GM20000 (cell line): ENCODE data around the gene PCLO.

Source experiments
- DNase-seq: peaks from one replicate; pipeline ENCODE4 v3.0.0; 2012; ENCODE audit warnings: low spot score
- TF ChIP-seq, protein P1 (sequence below): IDR thresholded peaks from 2 replicates; pipeline ENCODE4 v1.5.1; 2012; ENCODE audit warnings: mild to moderate bottlenecking, control low read depth; ENCODE audit errors: extremely low read depth, missing control alignments

Gene PCLO

GRCh38 chr7:82964150-82964882 is 198.4 kb downstream of the PCLO start:
- TF ChIP-seq, protein P1, sequence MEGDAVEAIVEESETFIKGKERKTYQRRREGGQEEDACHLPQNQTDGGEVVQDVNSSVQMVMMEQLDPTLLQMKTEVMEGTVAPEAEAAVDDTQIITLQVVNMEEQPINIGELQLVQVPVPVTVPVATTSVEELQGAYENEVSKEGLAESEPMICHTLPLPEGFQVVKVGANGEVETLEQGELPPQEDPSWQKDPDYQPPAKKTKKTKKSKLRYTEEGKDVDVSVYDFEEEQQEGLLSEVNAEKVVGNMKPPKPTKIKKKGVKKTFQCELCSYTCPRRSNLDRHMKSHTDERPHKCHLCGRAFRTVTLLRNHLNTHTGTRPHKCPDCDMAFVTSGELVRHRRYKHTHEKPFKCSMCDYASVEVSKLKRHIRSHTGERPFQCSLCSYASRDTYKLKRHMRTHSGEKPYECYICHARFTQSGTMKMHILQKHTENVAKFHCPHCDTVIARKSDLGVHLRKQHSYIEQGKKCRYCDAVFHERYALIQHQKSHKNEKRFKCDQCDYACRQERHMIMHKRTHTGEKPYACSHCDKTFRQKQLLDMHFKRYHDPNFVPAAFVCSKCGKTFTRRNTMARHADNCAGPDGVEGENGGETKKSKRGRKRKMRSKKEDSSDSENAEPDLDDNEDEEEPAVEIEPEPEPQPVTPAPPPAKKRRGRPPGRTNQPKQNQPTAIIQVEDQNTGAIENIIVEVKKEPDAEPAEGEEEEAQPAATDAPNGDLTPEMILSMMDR: no peak
- no peak for DNase-seq

DNA sequence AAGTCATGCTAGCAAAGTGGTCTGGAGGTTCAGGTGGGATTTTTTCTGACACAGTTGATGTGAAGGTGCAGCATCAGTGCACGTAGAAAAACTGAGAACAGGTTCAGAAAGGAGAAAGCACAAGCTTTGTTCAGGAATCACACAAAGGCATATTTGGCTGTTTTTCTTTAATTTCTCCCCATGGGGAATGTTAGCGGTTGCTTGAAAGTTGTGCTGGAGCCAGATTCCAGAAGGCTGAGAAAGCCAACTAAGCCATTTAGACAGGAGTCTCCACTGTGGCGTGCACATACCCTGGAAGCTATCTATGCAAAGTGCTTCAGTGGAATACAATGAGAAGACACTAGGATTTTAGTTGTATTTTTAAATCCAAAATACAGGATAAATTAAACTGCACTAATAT is 201.4 kb downstream of the PCLO start:
- TF ChIP-seq, protein P1: no peak
- no peak for DNase-seq

- TF ChIP-seq, protein P1: no peak
These were observed 203.2 kb downstream of the PCLO start for GRCh38 chr7:82959528-82959927.

GRCh38 chr7:82957521-82957920 is 205.2 kb downstream of the PCLO start:
- no peak for DNase-seq
- TF ChIP-seq, protein P1: no peak

More at GRCh38 chr7:82959528-82959927, 203.2 kb downstream of the PCLO start:
- no peak for DNase-seq

DNA sequence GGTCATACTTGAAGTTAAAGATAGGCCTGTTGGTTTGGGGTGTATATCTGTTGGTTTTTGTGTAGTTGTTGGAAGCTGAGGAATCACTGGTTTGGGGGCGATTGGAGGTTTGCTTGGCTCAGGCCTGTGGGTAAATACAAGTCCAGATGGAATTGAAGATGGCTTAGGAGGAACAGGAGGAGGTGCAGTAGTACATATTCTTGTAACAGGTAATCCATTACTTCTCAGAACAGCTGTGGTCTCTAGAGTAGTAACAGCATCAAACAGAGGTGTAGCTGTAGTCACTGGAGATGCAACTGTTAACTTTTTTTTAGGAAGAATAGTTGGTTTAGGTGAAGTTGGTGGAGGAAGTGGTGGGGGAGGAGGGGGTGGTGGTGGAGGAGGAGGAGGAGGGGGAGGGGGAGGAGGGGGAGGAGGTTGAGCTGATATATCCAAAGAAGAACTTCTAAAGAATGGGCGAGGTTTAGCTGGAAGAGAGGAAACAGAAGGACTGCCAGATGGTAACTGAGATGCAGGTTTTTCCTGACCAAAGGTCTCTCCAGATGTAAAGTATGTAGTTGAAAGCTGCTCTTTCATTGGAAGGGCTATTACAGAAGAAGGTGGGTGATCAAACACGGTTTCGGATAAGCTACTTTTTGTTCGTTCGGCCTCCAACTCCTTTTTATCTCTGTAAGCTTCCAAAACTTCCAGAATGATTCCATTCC is 209.2 kb downstream of the PCLO start:
- TF ChIP-seq, protein P1: no peak
- no peak for DNase-seq

- TF ChIP-seq, protein P1: no peak
These were observed 212.2 kb downstream of the PCLO start for GRCh38 chr7:82950436-82950835.

DNA sequence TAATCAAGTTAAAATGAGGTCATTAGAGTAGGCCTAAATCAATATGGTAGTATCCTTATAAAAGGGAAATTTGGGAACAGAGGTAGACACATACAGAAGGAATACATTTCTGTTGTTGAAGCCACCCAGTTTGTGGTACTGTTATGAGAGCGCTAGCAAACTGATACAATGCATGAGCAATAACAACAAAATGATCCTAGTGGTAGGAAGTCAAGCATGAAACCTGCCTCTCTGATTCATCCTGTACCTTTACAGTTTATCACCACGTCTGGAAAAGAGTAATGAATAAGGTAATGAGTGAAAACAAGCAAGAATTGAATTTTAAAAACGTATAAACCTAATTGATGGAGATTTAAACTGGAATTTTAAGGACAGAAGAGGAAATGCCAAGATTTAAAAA is 217.2 kb downstream of the PCLO start:
- no peak for DNase-seq
- TF ChIP-seq, protein P1: no peak

More at GRCh38 chr7:82950436-82950835, 212.2 kb downstream of the PCLO start:
- DNase-seq: no peak
